ENCODE measurements around the gene WDR3. TPM values are rescaled to one million over a fixed set of nuclear protein-coding genes. Genes with fewer than 3 reads are reported as not detected.

Gene WDR3
- total RNA-seq, 1 experiment from 2014 or later, result 70.5 TPM

DNA sequence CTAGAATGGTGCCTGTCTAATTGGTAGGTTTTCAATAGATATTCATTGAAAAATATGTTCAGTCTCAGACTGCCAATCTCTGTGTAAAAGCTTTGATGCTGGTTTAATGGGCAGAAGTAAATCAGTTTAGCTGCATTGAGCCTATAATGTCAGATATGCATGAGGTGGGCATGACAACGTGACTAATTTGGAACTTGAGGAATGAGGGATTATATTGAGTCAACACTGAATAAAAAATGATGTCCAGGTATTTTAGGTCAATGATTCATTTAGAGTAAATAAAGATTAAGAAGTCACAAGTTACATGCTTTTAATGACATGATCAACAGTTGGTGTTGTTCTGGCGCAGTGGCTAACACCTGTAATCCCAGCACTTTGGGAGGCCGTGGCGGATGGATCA lies 3.0 kb downstream of the WDR3 start:
- no peak overlapping the region for H3K9ac ChIP-seq (ENCODE audit: low read length)
- H3K4me3 ChIP-seq (replicated peaks in 1 of 2; ENCODE audit: low read depth in 1 of 2, low read length in 2 of 2), result no peak overlapping the region
- no peak overlapping the region for H3K27ac ChIP-seq (ENCODE audit: low read depth, low read length)
- RAD21 ChIA-PET (ENCODE audit: low non-redundant PET in 1 of 2, low total read pairs in 2 of 2, uncharacterized antibody in 2 of 2, unreplicated experiment in 2 of 2), result no interaction called here
- no peaks in the 10 kb centered on the region for H3K9me2 ChIP-seq (ENCODE audit: insufficient read depth)
- H3K36me3 ChIP-seq (ENCODE audit: control insufficient read depth in 1 of 2, insufficient read depth in 2 of 2, low read length in 2 of 2), result peaks cover 34 to 37% of the 10 kb centered on the region in 2 experiments
- no peaks in the 10 kb centered on the region for H3K27me3 ChIP-seq (ENCODE audit: insufficient read depth, low read length)
- peaks cover 14% of the 10 kb centered on the region; the same call in 1 of the 2 replicates for H4K20me1 ChIP-seq (ENCODE audit: insufficient read depth)
- H3K4me1 ChIP-seq (ENCODE audit: control insufficient read depth in 1 of 2, insufficient read depth in 2 of 2, low read length in 2 of 2), result peaks cover 8 to 17% of the 10 kb centered on the region in 2 experiments; a peak in 3 of 4 replicates
- POLR2A ChIA-PET, result no interaction called here
- CTCF ChIA-PET, result no interaction called here
- TF ChIP-seq JUND (IDR thresholded peaks at IDR 0.05) (no peak), SP1 (IDR thresholded peaks at IDR 0.05; ENCODE audit: low read depth) (no peak), CEBPB (IDR thresholded peaks at IDR 0.05; ENCODE audit: low read depth) (no peak), CBX3 (IDR thresholded peaks at IDR 0.05; ENCODE audit: low read depth) (no peak), POLR2AphosphoS5 (IDR thresholded peaks at IDR 0.05; ENCODE audit: low read depth, low read length) (no peak)
- TF ChIP-seq, protein P1, sequence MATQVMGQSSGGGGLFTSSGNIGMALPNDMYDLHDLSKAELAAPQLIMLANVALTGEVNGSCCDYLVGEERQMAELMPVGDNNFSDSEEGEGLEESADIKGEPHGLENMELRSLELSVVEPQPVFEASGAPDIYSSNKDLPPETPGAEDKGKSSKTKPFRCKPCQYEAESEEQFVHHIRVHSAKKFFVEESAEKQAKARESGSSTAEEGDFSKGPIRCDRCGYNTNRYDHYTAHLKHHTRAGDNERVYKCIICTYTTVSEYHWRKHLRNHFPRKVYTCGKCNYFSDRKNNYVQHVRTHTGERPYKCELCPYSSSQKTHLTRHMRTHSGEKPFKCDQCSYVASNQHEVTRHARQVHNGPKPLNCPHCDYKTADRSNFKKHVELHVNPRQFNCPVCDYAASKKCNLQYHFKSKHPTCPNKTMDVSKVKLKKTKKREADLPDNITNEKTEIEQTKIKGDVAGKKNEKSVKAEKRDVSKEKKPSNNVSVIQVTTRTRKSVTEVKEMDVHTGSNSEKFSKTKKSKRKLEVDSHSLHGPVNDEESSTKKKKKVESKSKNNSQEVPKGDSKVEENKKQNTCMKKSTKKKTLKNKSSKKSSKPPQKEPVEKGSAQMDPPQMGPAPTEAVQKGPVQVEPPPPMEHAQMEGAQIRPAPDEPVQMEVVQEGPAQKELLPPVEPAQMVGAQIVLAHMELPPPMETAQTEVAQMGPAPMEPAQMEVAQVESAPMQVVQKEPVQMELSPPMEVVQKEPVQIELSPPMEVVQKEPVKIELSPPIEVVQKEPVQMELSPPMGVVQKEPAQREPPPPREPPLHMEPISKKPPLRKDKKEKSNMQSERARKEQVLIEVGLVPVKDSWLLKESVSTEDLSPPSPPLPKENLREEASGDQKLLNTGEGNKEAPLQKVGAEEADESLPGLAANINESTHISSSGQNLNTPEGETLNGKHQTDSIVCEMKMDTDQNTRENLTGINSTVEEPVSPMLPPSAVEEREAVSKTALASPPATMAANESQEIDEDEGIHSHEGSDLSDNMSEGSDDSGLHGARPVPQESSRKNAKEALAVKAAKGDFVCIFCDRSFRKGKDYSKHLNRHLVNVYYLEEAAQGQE (IDR thresholded peaks at IDR 0.05; ENCODE audit: low read depth), result no peak
- H3K4me2 ChIP-seq (ENCODE audit: low read length), result no peak overlapping the region
- H3K9me3 ChIP-seq (ENCODE audit: control insufficient read depth in 1 of 2, insufficient read depth in 1 of 2, low read depth in 1 of 2, low read length in 2 of 2), result no peaks in the 10 kb centered on the region
- DNase-seq (ENCODE audit: low read depth, low spot score) (no peak), ATAC-seq (no peak)
- intact Hi-C loops (cut with micrococcal nuclease), result no loop called here
- no peak overlapping the region for H2AFZ ChIP-seq (ENCODE audit: low read depth, low read length, poor library complexity, severe bottlenecking)
- BruUV-seq (replicated peaks), result no TSS peak
- peaks cover 98% of the 10 kb centered on the region for H3K79me2 ChIP-seq (ENCODE audit: insufficient read depth, low read length)

DNA sequence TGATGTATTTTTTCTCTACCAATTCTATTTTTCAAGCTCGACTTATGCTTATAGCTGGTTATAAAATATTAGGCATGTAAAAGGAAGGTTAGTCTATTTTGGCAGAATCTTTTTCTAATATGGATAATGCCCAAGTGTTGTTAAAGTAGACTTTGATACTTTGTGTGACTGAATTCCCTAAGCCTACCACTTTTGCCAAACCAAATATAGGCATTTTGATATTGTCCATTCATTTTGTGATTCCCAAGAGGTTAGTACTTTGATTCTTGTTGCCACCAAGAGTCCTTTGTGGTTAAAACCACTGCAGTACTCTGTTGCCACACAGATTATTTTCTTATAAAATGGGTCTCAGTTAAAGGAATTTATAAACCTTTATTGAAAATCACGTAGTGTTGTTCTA lies 4.2 kb downstream of the WDR3 start:
- peaks cover 46 to 48% of the 10 kb centered on the region in 2 experiments for H3K36me3 ChIP-seq (ENCODE audit: control insufficient read depth in 1 of 2, insufficient read depth in 2 of 2, low read length in 2 of 2)
- H3K4me1 ChIP-seq (ENCODE audit: control insufficient read depth in 1 of 2, insufficient read depth in 2 of 2, low read length in 2 of 2), result peaks cover 3 to 12% of the 10 kb centered on the region in 2 experiments; a peak in 2 of 4 replicates
- ChIA-PET CTCF (no interaction called here), POLR2A (no interaction called here), RAD21 (ENCODE audit: low non-redundant PET in 1 of 2, low total read pairs in 2 of 2, uncharacterized antibody in 2 of 2, unreplicated experiment in 2 of 2) (no interaction called here)
- H3K9me2 ChIP-seq (ENCODE audit: insufficient read depth), result no peaks in the 10 kb centered on the region
- no peaks in the 10 kb centered on the region for H3K9me3 ChIP-seq (ENCODE audit: control insufficient read depth in 1 of 2, insufficient read depth in 1 of 2, low read depth in 1 of 2, low read length in 2 of 2)
- H2AFZ ChIP-seq (ENCODE audit: low read depth, low read length, poor library complexity, severe bottlenecking), result no peak overlapping the region
- H4K20me1 ChIP-seq (ENCODE audit: insufficient read depth), result peaks cover 13% of the 10 kb centered on the region; the same call in 1 of the 2 replicates
- no peak overlapping the region for H3K4me3 ChIP-seq (replicated peaks in 1 of 2; ENCODE audit: low read depth in 1 of 2, low read length in 2 of 2)
- intact Hi-C loops (cut with micrococcal nuclease), result no loop called here
- H3K9ac ChIP-seq (ENCODE audit: low read length), result no peak overlapping the region
- peaks cover 92% of the 10 kb centered on the region for H3K79me2 ChIP-seq (ENCODE audit: insufficient read depth, low read length)
- ATAC-seq (no peak), DNase-seq (ENCODE audit: low read depth, low spot score) (no peak)
- no peaks in the 10 kb centered on the region for H3K27me3 ChIP-seq (ENCODE audit: insufficient read depth, low read length)
- H3K27ac ChIP-seq (ENCODE audit: low read depth, low read length), result no peak overlapping the region
- no peak overlapping the region for H3K4me2 ChIP-seq (ENCODE audit: low read length)
- no TSS peak for BruUV-seq (replicated peaks)
- TF ChIP-seq ZFX (IDR thresholded peaks at IDR 0.05), result no peak
- no peak for TF ChIP-seq YY1 (IDR thresholded peaks at IDR 0.05; ENCODE audit: extremely low read depth, insufficient replicate concordance, low read depth, low read length)
- no peak for TF ChIP-seq POLR2AphosphoS5 (IDR thresholded peaks at IDR 0.05; ENCODE audit: low read depth, low read length)
- TF ChIP-seq, protein P1 (IDR thresholded peaks at IDR 0.05; ENCODE audit: low read depth), result no peak
- no peak for TF ChIP-seq FOSL1 (IDR thresholded peaks at IDR 0.05; ENCODE audit: low read depth)
- TF ChIP-seq POLR2A (IDR thresholded peaks at IDR 0.05; ENCODE audit: borderline replicate concordance, extremely low read depth, insufficient read depth, insufficient read length), result no peak
- no peak for TF ChIP-seq EZH2phosphoT487 (IDR thresholded peaks at IDR 0.05; ENCODE audit: borderline replicate concordance)
- no peak for TF ChIP-seq SIN3A (IDR thresholded peaks at IDR 0.05; ENCODE audit: low read depth)
- no peak for TF ChIP-seq JUND (IDR thresholded peaks at IDR 0.05)
- no peak for TF ChIP-seq CBX3 (IDR thresholded peaks at IDR 0.05; ENCODE audit: low read depth)
- TF ChIP-seq, protein P2, sequence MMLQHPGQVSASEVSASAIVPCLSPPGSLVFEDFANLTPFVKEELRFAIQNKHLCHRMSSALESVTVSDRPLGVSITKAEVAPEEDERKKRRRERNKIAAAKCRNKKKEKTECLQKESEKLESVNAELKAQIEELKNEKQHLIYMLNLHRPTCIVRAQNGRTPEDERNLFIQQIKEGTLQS (IDR thresholded peaks at IDR 0.05), result no peak
- TF ChIP-seq, protein P3, sequence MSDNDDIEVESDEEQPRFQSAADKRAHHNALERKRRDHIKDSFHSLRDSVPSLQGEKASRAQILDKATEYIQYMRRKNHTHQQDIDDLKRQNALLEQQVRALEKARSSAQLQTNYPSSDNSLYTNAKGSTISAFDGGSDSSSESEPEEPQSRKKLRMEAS (IDR thresholded peaks at IDR 0.05), result no peak
